Measurements from ENCODE around the gene SEH1L. TPM values are rescaled to one million over a fixed set of nuclear protein-coding genes. Genes with fewer than 3 reads are reported as not detected.

Gene SEH1L
- polyA plus RNA-seq, 1 donor from 2014 or later: 11.5 TPM

DNA sequence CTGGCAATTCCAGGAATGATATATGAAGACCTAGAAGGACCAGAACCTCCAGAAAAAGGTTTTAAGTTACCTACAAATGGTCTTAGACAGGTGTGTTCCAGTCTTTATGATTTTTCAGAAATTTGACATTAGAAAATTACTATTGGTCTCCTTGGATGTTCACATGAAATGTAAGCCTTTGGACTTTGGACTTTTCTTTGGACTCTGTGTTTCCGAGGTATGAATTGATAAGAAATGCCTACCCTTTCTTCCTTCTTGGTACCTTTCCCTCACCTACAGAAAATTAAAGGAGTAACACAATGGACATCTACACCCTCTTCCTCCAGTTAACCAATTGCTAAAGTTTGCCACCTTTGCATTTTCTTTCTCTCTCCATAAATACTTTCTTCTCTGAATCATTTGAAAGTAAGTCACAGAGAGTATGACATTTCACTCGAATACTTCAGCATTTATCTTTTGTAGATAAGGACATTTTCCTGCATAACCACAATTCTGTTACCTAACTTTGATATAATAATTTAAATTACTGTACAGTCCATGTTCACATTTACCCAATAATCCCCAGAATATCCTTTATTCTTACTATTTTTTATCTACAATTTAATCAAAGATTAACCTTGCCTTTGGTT, 69.5 kb downstream of the SEH1L start:
- H3K36me3 ChIP-seq (ENCODE audit: insufficient read depth, low read length): peaks cover 6% of the 10 kb centered on the region
- H3K9me3 ChIP-seq (ENCODE audit: low read length): no peaks in the 10 kb centered on the region
- no peak overlapping the region for H3K4me3 ChIP-seq (ENCODE audit: low read length)
- H3F3A ChIP-seq (ENCODE audit: insufficient read depth, low read length, poor library complexity, severe bottlenecking): no peaks in the 10 kb centered on the region
- no peak overlapping the region for H3K4me2 ChIP-seq (ENCODE audit: low read length)
- H3K79me2 ChIP-seq (replicated peaks; ENCODE audit: insufficient read depth, low read length): no peaks in the 10 kb centered on the region
- no peaks in the 10 kb centered on the region for H3K27me3 ChIP-seq (ENCODE audit: insufficient read depth, low read depth, low read length)
- no peak overlapping the region for H3K9ac ChIP-seq (ENCODE audit: low read length)
- no peak overlapping the region for H3K27ac ChIP-seq (ENCODE audit: low read length)
- no peaks in the 10 kb centered on the region for H3K9me2 ChIP-seq (ENCODE audit: insufficient read depth, low read length)
- no peak overlapping the region for H2AFZ ChIP-seq (ENCODE audit: low read depth, low read length)
- TF ChIP-seq, protein P1, sequence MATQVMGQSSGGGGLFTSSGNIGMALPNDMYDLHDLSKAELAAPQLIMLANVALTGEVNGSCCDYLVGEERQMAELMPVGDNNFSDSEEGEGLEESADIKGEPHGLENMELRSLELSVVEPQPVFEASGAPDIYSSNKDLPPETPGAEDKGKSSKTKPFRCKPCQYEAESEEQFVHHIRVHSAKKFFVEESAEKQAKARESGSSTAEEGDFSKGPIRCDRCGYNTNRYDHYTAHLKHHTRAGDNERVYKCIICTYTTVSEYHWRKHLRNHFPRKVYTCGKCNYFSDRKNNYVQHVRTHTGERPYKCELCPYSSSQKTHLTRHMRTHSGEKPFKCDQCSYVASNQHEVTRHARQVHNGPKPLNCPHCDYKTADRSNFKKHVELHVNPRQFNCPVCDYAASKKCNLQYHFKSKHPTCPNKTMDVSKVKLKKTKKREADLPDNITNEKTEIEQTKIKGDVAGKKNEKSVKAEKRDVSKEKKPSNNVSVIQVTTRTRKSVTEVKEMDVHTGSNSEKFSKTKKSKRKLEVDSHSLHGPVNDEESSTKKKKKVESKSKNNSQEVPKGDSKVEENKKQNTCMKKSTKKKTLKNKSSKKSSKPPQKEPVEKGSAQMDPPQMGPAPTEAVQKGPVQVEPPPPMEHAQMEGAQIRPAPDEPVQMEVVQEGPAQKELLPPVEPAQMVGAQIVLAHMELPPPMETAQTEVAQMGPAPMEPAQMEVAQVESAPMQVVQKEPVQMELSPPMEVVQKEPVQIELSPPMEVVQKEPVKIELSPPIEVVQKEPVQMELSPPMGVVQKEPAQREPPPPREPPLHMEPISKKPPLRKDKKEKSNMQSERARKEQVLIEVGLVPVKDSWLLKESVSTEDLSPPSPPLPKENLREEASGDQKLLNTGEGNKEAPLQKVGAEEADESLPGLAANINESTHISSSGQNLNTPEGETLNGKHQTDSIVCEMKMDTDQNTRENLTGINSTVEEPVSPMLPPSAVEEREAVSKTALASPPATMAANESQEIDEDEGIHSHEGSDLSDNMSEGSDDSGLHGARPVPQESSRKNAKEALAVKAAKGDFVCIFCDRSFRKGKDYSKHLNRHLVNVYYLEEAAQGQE (IDR thresholded peaks at IDR 0.05; ENCODE audit: borderline replicate concordance): no peak
- TF ChIP-seq POLR2AphosphoS5 (IDR thresholded peaks at IDR 0.05) (no peak), MXI1 (conservative IDR thresholded peaks at IDR 0.05; ENCODE audit: poor library complexity, severe bottlenecking) (no peak), SMC3 (conservative IDR thresholded peaks at IDR 0.05; ENCODE audit: poor library complexity) (no peak), RAD21 (conservative IDR thresholded peaks at IDR 0.05) (no peak), EP300 (conservative IDR thresholded peaks at IDR 0.05; ENCODE audit: poor library complexity, severe bottlenecking) (no peak), EZH2 (IDR thresholded peaks at IDR 0.05; ENCODE audit: borderline replicate concordance, insufficient read depth, low read length, poor library complexity, severe bottlenecking) (no peak), TAF1 (IDR thresholded peaks at IDR 0.05; ENCODE audit: low read depth) (no peak)
- TF ChIP-seq, protein P2, sequence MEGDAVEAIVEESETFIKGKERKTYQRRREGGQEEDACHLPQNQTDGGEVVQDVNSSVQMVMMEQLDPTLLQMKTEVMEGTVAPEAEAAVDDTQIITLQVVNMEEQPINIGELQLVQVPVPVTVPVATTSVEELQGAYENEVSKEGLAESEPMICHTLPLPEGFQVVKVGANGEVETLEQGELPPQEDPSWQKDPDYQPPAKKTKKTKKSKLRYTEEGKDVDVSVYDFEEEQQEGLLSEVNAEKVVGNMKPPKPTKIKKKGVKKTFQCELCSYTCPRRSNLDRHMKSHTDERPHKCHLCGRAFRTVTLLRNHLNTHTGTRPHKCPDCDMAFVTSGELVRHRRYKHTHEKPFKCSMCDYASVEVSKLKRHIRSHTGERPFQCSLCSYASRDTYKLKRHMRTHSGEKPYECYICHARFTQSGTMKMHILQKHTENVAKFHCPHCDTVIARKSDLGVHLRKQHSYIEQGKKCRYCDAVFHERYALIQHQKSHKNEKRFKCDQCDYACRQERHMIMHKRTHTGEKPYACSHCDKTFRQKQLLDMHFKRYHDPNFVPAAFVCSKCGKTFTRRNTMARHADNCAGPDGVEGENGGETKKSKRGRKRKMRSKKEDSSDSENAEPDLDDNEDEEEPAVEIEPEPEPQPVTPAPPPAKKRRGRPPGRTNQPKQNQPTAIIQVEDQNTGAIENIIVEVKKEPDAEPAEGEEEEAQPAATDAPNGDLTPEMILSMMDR (IDR thresholded peaks at IDR 0.05; ENCODE audit: poor library complexity, severe bottlenecking): no peak
- H4K20me1 ChIP-seq (ENCODE audit: insufficient read depth): no peaks in the 10 kb centered on the region

DNA sequence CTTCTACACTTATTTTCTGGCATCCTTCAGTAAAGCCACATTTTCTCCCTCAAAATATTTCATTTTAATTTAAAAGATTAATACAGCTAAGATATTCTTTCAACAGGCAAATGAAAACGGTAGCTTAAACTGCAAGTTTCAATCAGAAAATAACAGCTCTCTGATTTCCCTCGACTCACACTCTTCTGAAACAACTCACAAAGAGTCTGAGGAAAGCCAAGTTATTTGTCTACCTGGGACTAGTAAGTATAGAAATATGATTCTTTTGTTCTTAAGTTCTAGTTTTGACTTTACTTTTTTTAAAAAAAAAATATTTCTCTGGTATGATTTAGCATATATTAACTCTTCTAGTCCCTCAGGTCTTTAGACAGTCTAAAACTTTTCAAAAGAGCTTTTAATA, 70.6 kb downstream of the SEH1L start:
- Histone ChIP-seq H3K4me2 (ENCODE audit: low read length) (no peak overlapping the region), H3K36me3 (ENCODE audit: insufficient read depth, low read length) (peaks cover 6% of the 10 kb centered on the region)

More for the DNA sequence above, 70.6 kb downstream of the SEH1L start:
- Histone ChIP-seq H3F3A (ENCODE audit: insufficient read depth, low read length, poor library complexity, severe bottlenecking) (no peaks in the 10 kb centered on the region), H3K27ac (ENCODE audit: low read length) (no peak overlapping the region), H3K9me2 (ENCODE audit: insufficient read depth, low read length) (no peaks in the 10 kb centered on the region), H4K20me1 (ENCODE audit: insufficient read depth) (no peaks in the 10 kb centered on the region), H3K9ac (ENCODE audit: low read length) (no peak overlapping the region), H3K27me3 (ENCODE audit: insufficient read depth, low read depth, low read length) (no peaks in the 10 kb centered on the region), H2AFZ (ENCODE audit: low read depth, low read length) (no peak overlapping the region), H3K9me3 (ENCODE audit: low read length) (no peaks in the 10 kb centered on the region), H3K4me3 (ENCODE audit: low read length) (no peak overlapping the region), H3K79me2 (replicated peaks; ENCODE audit: insufficient read depth, low read length) (no peaks in the 10 kb centered on the region)
- no peak for TF ChIP-seq EP300 (conservative IDR thresholded peaks at IDR 0.05; ENCODE audit: poor library complexity, severe bottlenecking)
- TF ChIP-seq POLR2AphosphoS5 (IDR thresholded peaks at IDR 0.05): no peak

All from neural cell (in vitro differentiated cells).